HL-60/S4 treated with phorbol 12-myristate 13-acetate at 8.2 ng/mL for 4 days and 3 days (cell line): ENCODE results near the gene UCHL1.

Experiments used
- in situ Hi-C: fragments of 300-500 bp; cut with MboI; formaldehyde crosslinking; loops from 2 replicates; pipeline ENCODE4 v1.15.0; 2022; ENCODE audit warnings: low sequenced_read_pairs

Gene UCHL1

DNA sequence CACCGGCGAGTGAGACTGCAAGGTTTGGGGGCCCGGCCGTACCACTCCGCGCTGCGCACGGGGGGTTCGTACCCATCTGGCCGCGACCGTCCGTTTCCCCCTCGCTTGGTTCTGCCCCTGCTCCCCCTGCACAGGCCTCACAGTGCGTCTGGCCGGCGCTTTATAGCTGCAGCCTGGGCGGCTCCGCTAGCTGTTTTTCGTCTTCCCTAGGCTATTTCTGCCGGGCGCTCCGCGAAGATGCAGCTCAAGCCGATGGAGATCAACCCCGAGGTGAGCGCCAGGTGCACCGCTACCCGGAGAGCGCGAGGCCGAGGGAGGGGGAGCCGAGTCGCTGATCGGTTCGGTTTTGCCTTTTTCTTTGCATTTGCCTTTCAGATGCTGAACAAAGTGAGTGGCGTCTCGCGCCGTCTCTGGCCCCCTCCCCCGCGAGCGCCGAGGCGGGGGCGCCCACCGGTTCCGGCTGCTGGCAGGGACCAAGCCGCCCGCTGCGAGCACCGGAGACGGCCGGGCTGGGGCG is at the start of gene UCHL1:
UCHL1 (plus strand) TSS at position 189 of the 517 bp plus-strand sequence; CDS start at position 238, 49 bp downstream.
- in situ Hi-C loops = no loop called here

DNA sequence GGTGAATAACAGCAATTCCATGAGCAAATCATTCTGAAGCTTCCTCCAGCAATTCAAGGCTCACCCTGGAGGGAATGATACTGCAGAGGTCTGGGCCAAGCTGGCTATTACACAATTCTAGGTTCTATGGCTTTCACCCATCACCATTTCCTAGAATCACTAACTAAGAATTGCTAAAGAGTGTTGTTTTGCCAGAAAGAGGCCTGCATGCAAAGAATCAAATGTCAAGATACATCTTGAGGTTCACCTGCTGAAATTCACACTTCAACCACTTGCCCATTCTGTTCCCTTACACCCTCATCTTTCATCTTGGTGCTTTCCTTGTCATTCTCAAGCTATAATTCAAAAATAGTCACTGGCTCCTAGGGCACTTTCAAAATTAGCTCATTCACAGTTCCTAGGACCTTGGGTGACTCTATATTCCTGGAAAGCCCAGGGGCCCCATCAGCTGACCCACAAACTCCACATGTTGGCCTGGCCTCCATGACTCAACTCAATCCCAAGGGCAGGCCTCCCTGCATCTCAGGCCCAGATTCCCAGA is 49.4 kb upstream of the UCHL1 start:
- in situ Hi-C loops = no loop called here

DNA sequence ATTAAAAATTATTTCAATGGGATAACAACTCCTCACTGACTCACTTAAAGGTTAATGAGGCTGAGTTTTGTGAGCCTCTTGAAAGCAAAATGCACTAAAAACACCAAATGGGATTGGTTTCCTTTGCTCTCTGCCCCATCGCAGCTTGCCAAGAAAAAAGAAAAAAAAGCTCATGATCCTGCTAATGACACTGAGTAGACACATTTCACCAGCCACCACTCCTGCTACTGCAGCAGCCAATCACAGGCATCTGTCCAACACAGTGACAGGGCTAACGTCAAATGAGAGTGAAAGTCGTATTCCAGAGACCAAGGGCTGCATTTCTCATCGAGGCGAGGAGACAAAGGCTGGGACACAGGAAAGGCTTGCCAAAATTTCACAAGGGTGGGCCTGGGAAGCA is 47.5 kb upstream of the UCHL1 start:
- in situ Hi-C loops = no loop called here

DNA sequence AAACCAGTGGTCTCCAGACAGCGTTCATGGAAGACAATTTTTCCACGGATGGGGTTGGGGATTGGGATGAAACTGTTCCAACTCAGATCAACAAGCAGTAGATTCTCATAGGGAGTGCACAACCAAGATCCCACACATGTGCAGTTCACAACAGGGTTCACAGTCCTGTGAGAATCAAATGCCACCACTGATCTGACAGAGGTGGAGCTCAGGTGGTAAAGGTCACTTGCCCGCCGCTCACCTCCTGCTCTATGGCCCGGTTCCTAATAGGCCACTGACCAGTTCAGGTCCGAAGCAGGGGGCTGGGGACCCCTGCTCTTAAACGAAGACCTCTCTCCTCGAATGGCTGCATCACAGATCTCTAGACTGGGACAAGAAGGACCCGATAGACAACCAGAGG is 46.8 kb upstream of the UCHL1 start:
- in situ Hi-C loops = no loop called here

DNA sequence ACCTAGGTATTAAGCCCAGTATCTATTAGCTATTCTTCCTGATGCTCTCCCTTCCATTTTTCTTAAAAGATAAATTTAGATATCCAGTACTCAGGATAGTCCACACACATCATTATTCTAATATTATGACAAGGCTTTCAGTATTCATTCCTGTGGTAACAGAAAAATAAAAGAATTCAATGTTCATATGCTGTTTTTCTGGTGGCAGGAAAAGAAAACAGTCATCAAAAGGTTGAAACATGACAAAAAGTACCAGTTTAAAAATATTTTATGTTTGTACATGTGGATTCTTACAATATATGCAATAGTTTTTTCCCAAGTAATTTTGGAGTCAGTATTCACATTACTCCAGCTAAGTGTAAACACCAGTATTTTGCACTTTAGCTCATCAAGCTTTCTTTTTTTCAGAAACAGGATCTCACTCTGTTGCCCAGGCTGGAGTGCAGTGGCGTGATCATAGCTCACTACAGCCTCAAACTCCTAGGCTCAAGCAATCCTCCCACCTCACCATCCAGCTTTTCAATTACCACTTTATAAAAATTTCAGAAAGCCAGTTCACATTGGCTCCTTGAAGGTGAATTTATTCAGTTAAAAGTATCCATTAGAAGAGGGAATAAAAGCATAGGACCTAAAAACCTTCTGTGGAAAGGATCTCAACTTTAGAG is 44.6 kb upstream of the UCHL1 start:
- in situ Hi-C loops = no loop called here

DNA sequence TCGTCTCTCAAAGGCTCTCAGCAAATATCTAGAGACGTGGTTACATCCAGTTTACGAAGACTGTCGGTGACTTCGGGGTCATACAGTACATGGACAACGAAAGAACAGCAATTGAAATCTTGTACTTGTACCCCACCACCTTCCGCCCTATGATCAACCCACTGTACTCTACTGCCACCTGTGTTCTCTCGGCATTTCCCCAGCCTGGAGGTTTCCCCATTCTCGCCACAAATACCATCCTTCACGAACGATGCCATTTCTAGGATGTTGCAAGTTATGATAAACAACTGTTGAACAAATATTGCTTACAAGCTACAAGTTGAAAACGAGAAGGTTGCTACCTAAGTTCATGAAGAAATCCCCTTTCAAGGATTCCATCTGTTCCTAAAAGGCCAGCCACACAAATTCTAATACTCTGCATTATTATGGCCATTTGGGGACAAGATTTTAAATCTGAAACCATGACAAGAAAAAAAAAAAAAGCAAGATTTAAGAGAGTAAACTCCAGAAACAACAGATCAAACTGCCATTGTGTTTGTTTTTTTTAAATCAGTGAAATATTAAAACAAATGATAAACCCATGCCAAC is 44.0 kb upstream of the UCHL1 start:
- in situ Hi-C loops = no loop called here

DNA sequence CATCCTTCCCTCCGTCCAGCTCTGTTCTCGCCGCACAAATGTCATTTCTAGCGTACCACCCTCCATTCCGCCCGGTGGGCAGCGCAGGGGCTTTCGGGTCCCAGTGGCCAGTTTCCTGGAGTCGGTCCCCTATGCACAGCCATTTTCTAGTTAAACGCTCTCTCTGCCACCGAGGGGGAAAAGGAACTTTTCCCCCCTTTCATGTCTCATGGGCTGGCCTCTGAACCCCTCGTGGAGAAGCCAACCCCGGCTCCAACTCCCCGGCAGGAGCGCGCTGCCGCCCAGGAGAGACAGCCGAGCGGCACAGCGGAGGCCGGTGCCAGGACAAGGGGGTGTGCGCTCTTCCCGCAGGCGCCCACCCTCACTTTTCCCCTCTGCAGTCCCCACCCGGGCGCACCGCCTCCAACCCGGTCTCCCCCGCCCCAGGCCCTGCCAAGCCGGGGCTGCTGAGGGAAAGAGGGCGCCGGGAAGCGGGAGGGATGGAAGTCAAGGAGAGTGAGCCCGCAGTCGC is 43.0 kb upstream of the UCHL1 start:
- in situ Hi-C loops = no loop called here

DNA sequence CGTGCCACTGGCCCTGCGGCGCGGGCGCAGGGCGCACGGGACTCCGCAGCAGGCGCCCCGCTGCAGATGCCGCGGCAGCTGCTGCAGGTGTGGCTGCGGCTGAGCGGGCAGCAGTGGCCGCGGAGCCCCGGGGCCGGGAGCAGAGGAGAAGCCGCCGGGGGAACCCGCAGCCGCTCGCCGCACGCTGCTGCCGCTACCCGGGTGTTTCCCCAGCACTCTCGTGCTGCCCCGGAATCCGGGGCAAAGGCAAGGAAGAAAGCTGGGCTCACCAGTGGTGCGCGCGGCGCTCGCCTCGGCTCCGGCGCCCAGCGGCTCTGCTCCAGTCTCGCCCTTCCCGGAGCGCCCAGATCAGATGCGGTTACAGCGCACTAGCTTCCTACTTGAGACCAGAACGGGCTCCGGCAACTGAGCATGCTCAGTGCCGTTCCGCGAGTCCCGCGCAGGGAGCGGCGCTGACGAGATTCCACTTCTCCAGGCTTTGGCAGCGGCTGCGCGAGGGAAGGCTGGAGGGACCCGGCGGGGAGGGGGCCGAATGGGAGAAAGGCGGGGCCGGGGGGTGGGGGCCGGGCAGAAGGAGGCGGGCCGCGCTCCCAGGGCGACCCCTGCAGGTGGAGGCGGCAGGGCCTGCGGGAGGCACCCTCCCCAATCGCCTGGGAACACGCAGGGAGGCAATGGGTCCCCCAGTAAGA is 42.4 kb upstream of the UCHL1 start, which contains the start of gene APBB2:
APBB2 (minus strand) TSS at position 407 of the 689 bp plus-strand sequence. CDS start 181,288 bp downstream, outside the sequence.
- in situ Hi-C loops = no loop called here

DNA sequence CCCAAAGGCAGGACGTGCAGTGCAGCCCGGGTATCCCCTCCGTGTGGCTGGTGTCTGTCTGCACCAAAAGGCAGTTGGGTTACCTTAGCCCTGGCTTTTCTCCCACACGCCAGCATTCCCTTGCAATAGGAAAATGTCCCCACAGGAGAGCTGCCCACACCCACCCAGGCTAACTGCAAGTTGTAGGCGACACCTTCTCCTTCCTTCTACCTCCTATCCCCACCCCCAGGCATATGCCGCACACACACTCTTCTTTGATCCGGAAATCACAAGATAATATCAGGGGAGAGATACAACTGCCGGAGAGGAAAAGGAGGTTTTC is 41.9 kb upstream of the UCHL1 start:
- in situ Hi-C loops = no loop called here

DNA sequence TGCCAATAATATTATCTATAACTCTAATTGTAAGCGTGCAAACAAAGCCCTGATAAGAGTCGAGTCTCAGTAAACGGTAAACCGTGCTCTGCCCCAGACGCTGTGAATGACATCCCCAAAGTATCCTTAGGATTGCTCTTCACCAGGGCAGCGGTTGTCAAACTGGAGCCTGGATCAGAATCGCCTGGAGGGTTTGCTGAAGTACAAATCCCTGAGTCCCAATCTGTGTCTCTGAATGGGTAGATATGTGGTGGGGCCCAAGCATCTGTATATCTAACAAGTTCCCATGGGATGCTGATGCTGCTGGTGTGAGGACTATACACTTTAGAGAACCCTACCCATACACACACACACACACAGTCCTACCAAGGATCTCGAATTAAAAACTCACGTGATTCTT is 41.6 kb upstream of the UCHL1 start:
- in situ Hi-C loops = no loop called here

DNA sequence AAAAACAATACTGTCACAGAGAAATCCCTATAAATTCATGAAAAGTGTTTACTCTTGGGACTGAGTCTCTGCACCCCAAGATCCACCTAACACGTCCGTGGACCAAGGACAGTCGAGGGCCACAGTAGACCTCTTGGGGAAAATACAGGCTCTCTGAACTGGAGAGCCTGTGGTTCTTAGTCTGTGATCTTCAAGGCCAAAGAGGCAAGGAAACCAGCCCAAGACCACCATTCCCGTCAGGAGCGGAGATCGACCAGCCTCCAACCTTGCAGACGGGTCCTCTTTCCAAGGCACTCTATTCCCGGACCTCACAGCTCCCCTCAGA is 40.8 kb upstream of the UCHL1 start:
- in situ Hi-C loops = no loop called here

DNA sequence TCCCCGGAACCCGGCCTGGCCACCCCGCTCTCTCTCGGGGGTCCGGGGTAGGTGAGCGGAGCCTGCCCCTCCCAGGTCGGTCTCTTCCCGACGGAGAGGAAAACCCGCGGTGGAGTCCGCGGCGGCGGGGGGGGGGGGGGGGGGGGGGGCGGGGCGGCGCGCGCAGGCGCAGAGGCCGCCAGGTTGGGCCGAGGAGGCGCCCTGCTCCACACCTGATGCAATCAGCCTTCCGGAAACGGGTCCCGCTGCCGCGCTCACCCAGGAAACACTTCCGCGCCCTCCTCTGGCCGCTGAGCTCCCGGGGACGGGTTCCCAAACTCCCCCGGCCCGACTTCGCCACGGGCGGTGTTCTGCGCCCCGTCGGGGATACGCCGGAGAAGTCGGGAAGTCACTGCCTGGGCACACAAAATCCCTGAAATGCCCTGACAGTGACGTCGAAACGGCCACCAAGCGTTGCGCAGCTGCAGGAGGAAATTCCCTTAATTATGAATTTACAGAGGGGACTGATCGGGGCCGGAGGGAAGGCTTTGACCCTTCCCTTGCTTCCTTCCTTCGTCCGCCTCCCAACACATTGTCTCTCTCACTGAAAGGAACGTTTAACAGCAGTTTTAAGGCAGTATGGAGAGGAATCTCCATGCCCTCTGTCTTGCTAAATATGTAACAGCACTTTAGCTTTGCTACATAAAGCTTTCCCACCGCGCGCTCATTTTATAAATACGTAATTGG is 40.3 kb upstream of the UCHL1 start:
- in situ Hi-C loops = no loop called here

DNA sequence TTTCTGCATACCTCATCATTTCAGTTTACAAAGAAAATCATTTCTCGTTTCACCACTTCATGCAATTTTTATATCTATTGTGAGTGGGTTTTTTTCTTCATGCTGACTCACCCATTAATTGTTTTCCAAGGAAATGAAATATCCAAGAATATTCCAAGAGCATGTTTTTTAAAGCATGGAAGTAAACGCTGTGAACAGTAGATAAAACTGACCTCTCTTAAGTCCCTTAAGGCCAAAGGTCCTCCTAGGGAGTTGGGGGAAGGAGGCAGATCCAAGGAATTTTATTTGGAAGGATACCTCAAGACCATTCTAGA is 39.8 kb upstream of the UCHL1 start:
- in situ Hi-C loops = no loop called here

DNA sequence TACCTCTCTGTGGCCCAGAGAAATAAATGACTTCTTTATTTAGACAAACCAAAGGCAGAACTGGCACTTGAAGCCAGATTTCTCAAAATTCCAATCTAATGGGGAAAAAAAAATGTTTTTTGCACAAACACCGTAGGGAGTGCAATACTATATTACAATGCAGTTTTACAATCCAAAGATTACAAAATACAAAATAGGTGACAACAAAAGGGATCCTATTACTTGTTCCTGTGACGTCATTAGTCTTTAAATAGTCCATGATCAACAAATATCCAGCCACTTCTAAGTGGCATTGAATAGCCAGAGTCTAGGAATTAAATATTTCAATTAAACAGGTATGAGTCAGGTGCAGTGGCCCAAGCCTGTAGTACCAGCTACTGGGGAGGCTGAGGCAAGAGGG is 39.4 kb upstream of the UCHL1 start:
- in situ Hi-C loops = no loop called here

DNA sequence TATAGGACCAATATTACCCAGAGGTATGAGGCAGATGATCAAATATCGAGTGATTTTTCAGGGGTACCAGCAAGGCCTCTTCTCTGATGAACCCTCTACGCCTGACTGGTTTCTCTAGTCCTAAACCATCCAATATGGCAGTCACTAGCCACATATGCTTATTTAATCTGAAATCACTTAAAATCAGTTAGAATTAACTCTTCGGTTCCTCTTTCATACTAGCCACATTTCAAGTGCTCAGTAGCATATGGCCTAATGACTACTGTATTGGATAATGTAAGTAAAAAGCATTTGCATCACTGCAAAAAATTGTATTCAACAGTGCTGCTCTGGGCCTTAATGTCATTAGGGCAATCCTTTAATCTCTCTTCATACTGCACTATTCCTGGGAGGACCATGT is 38.0 kb upstream of the UCHL1 start:
- in situ Hi-C loops = no loop called here

DNA sequence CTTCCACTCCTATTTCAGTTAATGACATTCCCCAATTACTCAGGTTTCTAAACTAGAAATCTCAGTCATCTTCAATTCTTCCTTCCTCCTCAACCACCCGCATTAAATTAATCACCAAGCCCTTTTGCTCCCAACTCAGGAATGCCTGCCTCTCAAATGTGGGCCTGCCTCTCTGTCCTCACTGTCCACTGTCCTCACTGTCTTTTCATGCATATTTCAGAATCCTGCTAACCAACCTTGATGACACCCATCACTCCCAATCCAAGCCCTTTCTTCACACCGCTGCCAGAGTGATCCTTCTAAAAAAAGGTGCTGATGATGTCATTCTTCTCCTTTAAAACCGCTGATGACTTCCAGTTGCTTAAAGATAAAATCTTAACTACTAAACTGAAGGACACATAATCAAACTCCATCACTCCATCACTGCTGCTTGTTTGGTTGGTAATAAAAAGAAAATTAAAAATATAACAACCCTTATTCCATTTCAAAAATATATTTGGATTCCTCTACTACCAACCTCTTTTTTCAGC is 37.2 kb upstream of the UCHL1 start:
- in situ Hi-C loops = no loop called here

DNA sequence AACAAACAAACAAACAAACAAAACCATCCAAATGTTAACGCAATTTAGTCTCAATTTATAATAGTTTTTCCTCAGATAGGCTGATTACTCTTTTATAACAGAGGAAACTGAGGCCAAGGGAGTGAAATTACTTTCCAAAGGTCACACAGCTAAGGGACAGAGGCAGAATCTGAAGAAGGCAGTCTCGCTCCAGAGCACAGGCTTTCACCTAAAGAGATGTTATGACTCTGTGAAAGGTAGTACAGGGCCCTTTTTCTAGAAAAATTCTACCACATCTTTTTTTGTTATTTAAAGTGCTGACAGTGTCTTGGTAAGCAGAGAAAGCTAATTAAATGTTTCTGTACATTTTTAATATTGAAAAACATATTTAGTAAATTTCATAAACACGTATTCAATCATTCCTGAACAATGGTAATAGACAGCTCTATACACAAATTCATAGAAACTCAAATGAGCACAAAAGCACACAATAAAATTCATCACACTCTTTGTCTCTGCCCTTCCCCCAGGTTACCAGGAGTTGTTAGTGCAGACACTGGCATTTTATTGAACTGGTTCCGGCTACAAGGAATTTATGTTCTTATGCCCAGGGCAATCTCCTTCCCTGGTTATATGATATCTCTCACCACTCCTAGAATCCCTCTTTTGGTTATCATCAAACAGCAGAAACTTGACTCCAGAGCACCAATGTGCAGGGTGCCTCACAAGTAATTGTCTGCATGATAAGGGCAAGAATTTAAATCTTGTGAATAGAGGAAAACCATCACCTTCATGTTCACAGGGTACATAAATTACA is 34.7 kb upstream of the UCHL1 start:
- in situ Hi-C loops = no loop called here

DNA sequence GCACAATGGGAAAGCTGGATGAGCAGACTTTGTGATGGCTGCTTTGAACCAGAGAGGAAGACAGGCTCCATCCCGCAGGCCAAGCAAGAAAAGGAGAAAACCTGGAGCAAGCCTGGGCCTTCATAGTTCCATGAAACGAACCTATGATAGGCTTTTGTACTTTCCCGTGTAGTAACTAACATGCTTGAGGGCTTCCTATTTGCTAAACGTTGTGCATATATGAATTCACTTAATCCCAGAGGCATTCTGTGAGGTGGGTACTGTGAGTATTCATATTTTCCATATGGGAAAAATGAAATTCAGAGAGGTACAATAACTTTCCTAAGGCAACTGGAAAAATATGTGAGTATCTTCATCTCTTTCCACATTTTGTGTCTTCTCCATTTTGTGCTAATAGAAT is 28.8 kb upstream of the UCHL1 start:
- in situ Hi-C loops = no loop called here

DNA sequence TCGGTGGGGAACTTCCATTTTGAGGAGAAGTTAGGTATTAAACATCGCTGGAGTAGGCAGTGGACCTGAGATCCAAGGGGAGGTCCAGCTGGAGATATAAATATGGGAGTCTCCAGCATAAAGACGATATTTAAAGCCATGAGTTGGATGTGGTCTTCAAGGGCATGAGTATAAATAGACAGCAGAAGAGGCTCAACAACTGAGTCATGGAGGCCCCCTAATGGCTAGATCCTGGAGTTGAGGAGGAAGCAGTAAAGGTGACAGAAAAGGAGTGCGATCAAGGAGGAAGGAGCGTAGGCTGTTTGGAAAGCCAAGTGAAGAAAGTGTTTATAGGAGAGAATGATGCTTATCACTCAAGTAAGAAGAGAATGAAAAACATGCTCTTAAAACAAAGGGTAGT is 24.3 kb upstream of the UCHL1 start:
- in situ Hi-C loops = no loop called here

DNA sequence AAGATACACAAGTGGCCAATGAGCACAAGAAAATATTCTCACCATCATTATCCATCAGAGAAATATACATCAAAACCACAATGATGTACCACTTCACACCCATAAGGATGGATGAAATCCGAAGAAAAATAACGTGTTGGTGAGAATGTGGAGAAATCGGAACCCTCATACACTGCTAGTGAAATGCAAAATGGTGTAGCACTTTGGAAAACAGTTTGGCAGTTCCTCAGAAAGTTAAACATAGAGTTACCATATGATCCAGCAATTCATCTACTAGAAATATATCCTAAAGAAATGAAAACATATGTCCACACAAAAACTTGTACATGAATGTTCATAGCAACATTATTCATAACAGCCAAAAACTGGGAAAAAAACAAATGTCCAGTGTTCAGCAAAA is 23.9 kb upstream of the UCHL1 start:
- in situ Hi-C loops = no loop called here
